Measurements from ENCODE around the gene ACOX3.

ACOX3 gene

GRCh38 chr4:8351931-8352367 lies 88.6 kb downstream of the ACOX3 start:
- H3K4me3 ChIP-seq (ENCODE audit: low read depth, low read length), result no peak overlapping the region
- H3K4me1 ChIP-seq (ENCODE audit: control insufficient read depth, insufficient read depth, low read length), result no peaks in the 10 kb centered on the region
- TF ChIP-seq ZNF558 (tag by site-specific recombination; IDR thresholded peaks at IDR 0.05) (no peak), ZNF391 (tag by site-specific recombination; IDR thresholded peaks at IDR 0.05; ENCODE audit: borderline replicate concordance, low read depth) (no peak), GLI4 (tag by site-specific recombination; IDR thresholded peaks at IDR 0.05) (no peak), ZBTB26 (tag by site-specific recombination; optimal IDR thresholded peaks at IDR 0.05) (no peak), ZNF670 (tag by site-specific recombination; IDR thresholded peaks at IDR 0.05; ENCODE audit: low read depth) (no peak), ZNF624 (tag by site-specific recombination; IDR thresholded peaks at IDR 0.05) (no peak), SP3 (tag by site-specific recombination; IDR thresholded peaks at IDR 0.05) (no peak), ZBTB10 (tag by site-specific recombination; IDR thresholded peaks at IDR 0.05) (no peak), ZNF423 (tag by site-specific recombination; IDR thresholded peaks at IDR 0.05) (no peak), ZSCAN4 (tag by site-specific recombination; IDR thresholded peaks at IDR 0.05) (no peak), ZNF544 (tag by site-specific recombination; IDR thresholded peaks at IDR 0.05) (no peak)
- TF ChIP-seq, protein P1, sequence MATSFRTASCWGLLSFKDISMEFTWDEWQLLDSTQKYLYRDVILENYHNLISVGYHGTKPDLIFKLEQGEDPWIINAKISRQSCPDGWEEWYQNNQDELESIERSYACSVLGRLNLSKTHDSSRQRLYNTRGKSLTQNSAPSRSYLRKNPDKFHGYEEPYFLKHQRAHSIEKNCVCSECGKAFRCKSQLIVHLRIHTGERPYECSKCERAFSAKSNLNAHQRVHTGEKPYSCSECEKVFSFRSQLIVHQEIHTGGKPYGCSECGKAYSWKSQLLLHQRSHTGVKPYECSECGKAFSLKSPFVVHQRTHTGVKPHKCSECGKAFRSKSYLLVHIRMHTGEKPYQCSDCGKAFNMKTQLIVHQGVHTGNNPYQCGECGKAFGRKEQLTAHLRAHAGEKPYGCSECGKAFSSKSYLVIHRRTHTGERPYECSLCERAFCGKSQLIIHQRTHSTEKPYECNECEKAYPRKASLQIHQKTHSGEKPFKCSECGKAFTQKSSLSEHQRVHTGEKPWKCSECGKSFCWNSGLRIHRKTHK (tag by site-specific recombination; IDR thresholded peaks at IDR 0.05), result no peak
- ChIA-PET POLR2A (no interaction called here), CTCF (interaction anchor here (0.9 kb wide), 1 partner anchor 110 kb away, joined by 3 read pairs; no protein-coding TSS in a partner anchor)
- H3K27ac ChIP-seq (ENCODE audit: extremely low read depth, low read depth, low read length), result no peak overlapping the region
- H3K36me3 ChIP-seq (ENCODE audit: control insufficient read depth in 2 of 2, insufficient read depth in 1 of 2, low read length in 2 of 2), result no peaks in the 10 kb centered on the region
- no peaks in the 10 kb centered on the region for H3K9me3 ChIP-seq (ENCODE audit: control insufficient read depth, insufficient read depth, low read depth, low read length)

GRCh38 chr4:8350841-8351461 lies 89.6 kb downstream of the ACOX3 start:
- TF ChIP-seq GLI4 (tag by site-specific recombination; IDR thresholded peaks at IDR 0.05) (no peak), ZNF2 (tag by site-specific recombination; IDR thresholded peaks at IDR 0.05) (no peak), BCL11B (tag by site-specific recombination; IDR thresholded peaks at IDR 0.05; ENCODE audit: low read depth) (no peak), ZNF202 (tag by site-specific recombination; IDR thresholded peaks at IDR 0.05; ENCODE audit: borderline replicate concordance) (no peak), ZNF350 (tag by site-specific recombination; IDR thresholded peaks at IDR 0.05) (no peak), ZNF792 (tag by site-specific recombination; IDR thresholded peaks at IDR 0.05) (no peak), ZNF501 (tag by site-specific recombination; IDR thresholded peaks at IDR 0.05) (no peak), ZNF664 (tag by site-specific recombination; IDR thresholded peaks at IDR 0.05) (no peak), ZNF704 (tag by site-specific recombination; IDR thresholded peaks at IDR 0.05) (no peak), HIC1 (tag by site-specific recombination; IDR thresholded peaks at IDR 0.05) (no peak), ZNF514 (tag by site-specific recombination; IDR thresholded peaks at IDR 0.05) (no peak)
- Histone ChIP-seq H3K36me3 (ENCODE audit: control insufficient read depth in 2 of 2, insufficient read depth in 1 of 2, low read length in 2 of 2) (no peaks in the 10 kb centered on the region), H3K4me3 (ENCODE audit: low read depth, low read length) (no peak overlapping the region), H3K9me3 (ENCODE audit: control insufficient read depth, insufficient read depth, low read depth, low read length) (no peaks in the 10 kb centered on the region), H3K4me1 (ENCODE audit: control insufficient read depth, insufficient read depth, low read length) (no peaks in the 10 kb centered on the region), H3K27ac (ENCODE audit: extremely low read depth, low read depth, low read length) (no peak overlapping the region)
- ChIA-PET POLR2A (no interaction called here), CTCF (no interaction called here)
